Activated CD8-positive, alpha-beta T cell treated with anti-CD3 and anti-CD28 coated beads, Interleukin-2, amount 10 ng/mL, durations not matched to agents 7 days and 5 days (primary cell): ENCODE results near the gene LIMA1. TPM values are rescaled to one million over a fixed set of nuclear protein-coding genes. Genes with fewer than 3 reads are reported as not detected.

ENCODE experiments used
- ATAC-seq: fragments of 150-1000 bp; cut with Tn5 transposase; one replicate; pipeline ENCODE4 v1.10.0; 2021; ENCODE audit warnings: moderate library complexity
- CTCF ChIA-PET: fragments of 350-600 bp; sonication (Branson Sonifier 250); formaldehyde crosslinking; loops from one replicate; lab custom pipeline; 2021; ENCODE audit warnings: antibody characterized with exemption; lab: Charles Lee
- POLR2A ChIA-PET: fragments of 350-600 bp; sonication (Branson Sonifier 250); formaldehyde crosslinking; loops from one replicate; lab custom pipeline; 2021; ENCODE audit warnings: antibody characterized with exemption; lab: Charles Lee
- DNase-seq: peaks from one replicate; pipeline ENCODE4 v3.0.0-alpha.2; 2020
- H3K27ac Mint-ChIP-seq: one replicate; pipeline ENCODE4 v1.8.0; 2021; ENCODE audit warnings: mild to moderate bottlenecking, mixed read lengths
- H3K27me3 Mint-ChIP-seq: one replicate; pipeline ENCODE4 v1.8.0; 2021; ENCODE audit warnings: low read depth, mixed read lengths
- H3K36me3 Mint-ChIP-seq: one replicate; pipeline ENCODE4 v1.8.0; 2021; ENCODE audit warnings: low read depth, mixed read lengths
- H3K4me1 Mint-ChIP-seq: one replicate; pipeline ENCODE4 v1.8.0; 2021; ENCODE audit warnings: low read depth, mixed read lengths
- H3K4me3 Mint-ChIP-seq: one replicate; pipeline ENCODE4 v1.8.0; 2021; ENCODE audit warnings: mild to moderate bottlenecking, mixed read lengths
- H3K9me3 Mint-ChIP-seq: one replicate; pipeline ENCODE4 v1.8.0; 2022; ENCODE audit warnings: mixed read lengths; ENCODE audit not compliant: insufficient read depth
- total RNA-seq, 2 experiments: library from RNA; stranded (reverse); gene quantifications; one replicate each; pipeline ENCODE4 v1.2.3, GENCODE V29; 2021

Gene LIMA1
- total RNA-seq, 2 experiments from 2014 or later, result 19.4 to 19.9 TPM

GRCh38 chr12:50246197-50246865 lies 37.0 kb downstream of the LIMA1 start:
- peaks cover 2% of the 10 kb centered on the region for H3K36me3 Mint-ChIP-seq
- no peak for ATAC-seq
- H3K4me3 Mint-ChIP-seq, result no peak overlapping the region
- CTCF ChIA-PET, result interaction anchor here (1.1 to 1.3 kb wide), 3 partner anchors 58 to 136 kb away, joined by 3 to 5 read pairs (median 3); partner anchors contain the start of gene COX14
- peaks cover 13% of the 10 kb centered on the region for H3K4me1 Mint-ChIP-seq
- no peaks in the 10 kb centered on the region for H3K27me3 Mint-ChIP-seq
- no peak overlapping the region for H3K27ac Mint-ChIP-seq
- no peak for DNase-seq
- POLR2A ChIA-PET, result interaction anchor here (1.4 kb wide), 1 partner anchor 37 kb away, joined by 4 read pairs; the partner anchor contains the start of gene LIMA1
- H3K9me3 Mint-ChIP-seq, result no peaks in the 10 kb centered on the region

- Mint-ChIP-seq H3K9me3 (no peaks in the 10 kb centered on the region), H3K4me1 (peaks cover 10% of the 10 kb centered on the region), H3K27me3 (no peaks in the 10 kb centered on the region), H3K4me3 (no peak overlapping the region), H3K27ac (no peak overlapping the region), H3K36me3 (peaks cover 2% of the 10 kb centered on the region)
- DNase-seq (no peak), ATAC-seq (no peak)
- ChIA-PET CTCF (interaction anchor here (0.6 to 1.5 kb wide), 3 partner anchors 10 to 1572 kb away, joined by 3 read pairs; no protein-coding TSS in a partner anchor), POLR2A (no interaction called here)
Measured at GRCh38 chr12:50243507-50243906, 39.8 kb downstream of the LIMA1 start.

DNA sequence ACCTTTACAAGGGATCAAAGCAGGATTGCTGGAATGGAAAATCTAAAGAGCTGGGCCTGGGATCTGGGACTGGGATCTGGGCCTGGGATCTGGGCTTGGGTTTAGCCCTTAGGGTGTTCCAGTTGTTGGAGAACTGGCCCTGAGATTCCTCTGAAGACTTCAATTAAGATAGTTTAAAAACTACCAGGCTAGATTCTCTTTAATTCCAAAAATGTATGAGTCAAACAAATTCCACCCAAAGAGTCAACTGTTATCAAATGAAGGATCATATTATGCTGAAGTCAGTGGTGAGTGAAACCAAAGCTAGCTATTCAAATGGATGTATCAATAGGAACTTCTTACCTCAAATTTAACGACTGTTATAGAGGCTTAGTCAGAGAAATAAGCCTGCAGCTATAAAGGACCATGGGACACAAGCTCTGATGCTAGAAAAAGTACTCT lies 40.5 kb downstream of the LIMA1 start:
- ChIA-PET CTCF (interaction anchor here (0.6 to 1.5 kb wide), 4 partner anchors 10 to 1571 kb away, joined by 3 to 4 read pairs (median 3); no protein-coding TSS in a partner anchor), POLR2A (no interaction called here)
- Mint-ChIP-seq H3K27me3 (no peaks in the 10 kb centered on the region), H3K27ac (no peak overlapping the region), H3K4me3 (no peak overlapping the region), H3K36me3 (peaks cover 2% of the 10 kb centered on the region), H3K9me3 (no peaks in the 10 kb centered on the region), H3K4me1 (peaks cover 10% of the 10 kb centered on the region)
- DNase-seq (no peak), ATAC-seq (no peak)

DNA sequence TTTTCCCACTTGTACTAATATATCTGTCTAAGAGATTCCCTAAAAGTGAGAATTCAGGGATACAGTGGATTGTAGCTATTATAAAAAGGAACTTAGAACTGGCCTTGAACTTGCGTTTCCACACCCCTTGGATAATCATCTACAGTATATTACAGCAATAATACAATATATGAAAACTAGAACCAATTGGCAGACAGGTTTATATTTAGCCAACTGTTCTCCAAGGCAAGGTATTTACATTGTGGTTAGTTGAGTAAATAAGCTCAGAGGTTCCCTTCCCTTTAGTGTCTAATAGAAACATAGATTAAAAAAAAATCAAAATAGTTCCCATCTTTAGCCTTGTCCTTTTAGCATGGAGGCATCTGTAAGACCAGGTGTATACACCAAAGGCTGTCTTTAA lies 42.1 kb downstream of the LIMA1 start:
- ChIA-PET POLR2A (no interaction called here), CTCF (no interaction called here)
- ATAC-seq (no peak), DNase-seq (no peak)
- Mint-ChIP-seq H3K4me3 (no peak overlapping the region), H3K27ac (no peak overlapping the region), H3K27me3 (no peaks in the 10 kb centered on the region), H3K36me3 (no peaks in the 10 kb centered on the region), H3K4me1 (no peaks in the 10 kb centered on the region), H3K9me3 (no peaks in the 10 kb centered on the region)

- H3K27ac Mint-ChIP-seq, result no peak overlapping the region
- ChIA-PET POLR2A (no interaction called here), CTCF (no interaction called here)
- H3K36me3 Mint-ChIP-seq, result no peaks in the 10 kb centered on the region
- ATAC-seq, result no peak
- no peak overlapping the region for H3K4me3 Mint-ChIP-seq
- DNase-seq, result no peak
- H3K27me3 Mint-ChIP-seq, result no peaks in the 10 kb centered on the region
- H3K9me3 Mint-ChIP-seq, result no peaks in the 10 kb centered on the region
- H3K4me1 Mint-ChIP-seq, result no peaks in the 10 kb centered on the region
Measured at GRCh38 chr12:50240792-50241114, 42.6 kb downstream of the LIMA1 start.

DNA sequence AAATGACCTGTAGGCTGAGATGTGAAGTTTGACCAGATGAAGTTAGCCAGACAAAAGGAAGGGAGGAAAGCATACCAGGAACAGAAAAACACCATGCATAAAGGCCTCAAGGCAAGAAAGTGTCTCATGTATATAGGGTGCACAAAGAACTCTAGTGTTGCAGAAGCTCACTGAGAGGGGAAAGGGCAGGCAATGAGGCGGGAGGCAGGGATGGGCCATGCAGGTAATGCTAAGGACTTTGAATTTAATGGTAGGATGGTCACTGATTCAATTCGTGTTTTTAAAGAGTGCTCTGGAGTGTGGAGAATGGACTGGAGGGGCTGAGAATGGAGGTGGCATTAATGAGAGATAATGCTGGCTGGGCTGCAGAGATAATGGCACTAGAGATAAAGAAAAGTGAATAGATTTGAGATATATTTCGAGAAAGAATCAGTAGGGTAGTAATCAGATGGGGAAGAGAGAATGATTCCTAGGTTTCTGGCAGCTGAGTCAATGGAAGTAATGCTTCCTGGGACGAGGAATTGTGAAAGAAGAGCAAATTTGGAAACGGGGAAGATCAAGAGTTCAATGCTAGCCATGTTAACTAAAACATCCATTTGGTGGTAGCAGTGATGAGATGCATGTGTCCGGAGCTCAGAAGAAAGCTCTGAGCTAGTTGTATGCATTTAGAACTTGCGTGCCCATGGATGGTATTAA lies 43.1 kb downstream of the LIMA1 start:
- POLR2A ChIA-PET, result interaction anchor here (0.6 kb wide), 1 partner anchor 17 kb away, joined by 3 read pairs; no protein-coding TSS in a partner anchor
- ATAC-seq (no peak), DNase-seq (no peak)
- Mint-ChIP-seq H3K4me1 (no peaks in the 10 kb centered on the region), H3K27me3 (no peaks in the 10 kb centered on the region), H3K27ac (no peak overlapping the region), H3K36me3 (no peaks in the 10 kb centered on the region), H3K4me3 (no peak overlapping the region), H3K9me3 (no peaks in the 10 kb centered on the region)
- CTCF ChIA-PET, result no interaction called here

DNA sequence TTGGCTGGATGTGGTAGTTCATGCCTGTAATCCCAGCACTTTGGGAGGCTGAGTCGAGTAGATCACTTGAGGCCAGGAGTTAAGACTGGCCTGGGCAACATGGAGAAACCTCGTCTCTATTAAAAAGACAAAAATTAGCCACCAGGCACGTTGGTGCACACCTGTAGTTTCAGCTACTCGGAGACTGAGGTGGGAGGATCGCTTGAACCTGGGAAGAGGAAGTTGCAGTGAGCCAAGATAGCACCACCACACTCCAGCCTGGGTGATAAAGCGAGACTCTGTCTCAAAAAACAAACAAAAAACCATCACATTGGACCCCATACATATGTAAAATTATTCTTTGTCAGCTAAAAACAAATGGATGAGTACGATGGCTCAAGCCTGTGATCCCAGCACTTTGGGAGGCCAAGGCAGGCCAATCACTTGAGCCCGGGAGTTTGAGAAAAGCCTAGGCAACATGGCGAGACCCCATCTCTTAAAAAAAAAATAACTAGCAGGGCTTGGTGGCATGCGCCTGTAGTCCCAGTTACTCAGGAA lies 43.9 kb downstream of the LIMA1 start:
- no peak for ATAC-seq
- ChIA-PET CTCF (no interaction called here), POLR2A (interaction anchor here (0.6 to 0.7 kb wide), 2 partner anchors 16 to 1000 kb away, joined by 3 read pairs; no protein-coding TSS in a partner anchor)
- Mint-ChIP-seq H3K9me3 (no peaks in the 10 kb centered on the region), H3K27me3 (no peaks in the 10 kb centered on the region), H3K4me3 (no peak overlapping the region), H3K4me1 (no peaks in the 10 kb centered on the region), H3K27ac (no peak overlapping the region), H3K36me3 (no peaks in the 10 kb centered on the region)
- no peak for DNase-seq

DNA sequence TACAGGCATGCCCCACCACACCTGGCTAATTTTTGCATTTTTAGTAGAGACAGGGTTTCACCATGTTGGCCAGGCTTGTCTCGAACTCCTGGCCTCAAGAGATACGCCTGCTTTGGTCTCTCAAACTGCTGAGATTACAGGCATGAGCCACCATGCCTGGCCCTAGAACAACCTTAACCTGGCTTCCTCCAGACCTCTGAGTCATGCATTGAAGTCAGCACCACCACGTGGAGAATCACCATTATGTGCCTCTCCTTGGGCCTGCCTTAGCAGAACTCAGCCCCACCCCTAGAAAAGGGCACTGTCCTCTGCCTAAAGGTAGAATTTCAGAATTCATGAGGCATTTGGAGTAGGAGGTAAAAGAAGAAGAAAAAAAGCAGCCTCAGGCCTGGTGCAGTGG lies 49.0 kb downstream of the LIMA1 start:
- peak; percentile 49 for ATAC-seq

DNA sequence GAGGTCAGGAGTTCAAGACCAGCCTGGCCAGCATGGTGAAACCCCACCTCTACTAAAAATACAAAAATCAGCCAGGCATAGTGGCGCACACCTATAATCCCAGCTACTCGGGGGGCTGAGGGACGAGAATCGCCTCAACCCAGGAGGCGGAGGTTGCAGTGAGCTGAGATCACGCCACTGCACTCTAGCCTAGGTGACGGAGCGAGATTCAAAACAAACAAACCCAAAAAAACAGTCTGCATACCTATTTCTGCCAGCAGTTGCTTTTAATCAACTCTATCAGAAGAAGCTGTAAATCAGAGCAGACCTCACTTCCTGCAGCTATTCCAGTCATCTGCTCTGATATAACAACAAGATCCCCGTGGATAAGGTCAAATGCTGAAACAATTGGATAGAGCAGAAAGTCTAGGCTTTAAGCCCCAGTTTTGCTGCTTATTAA lies 50.5 kb downstream of the LIMA1 start:
- Mint-ChIP-seq H3K4me3 (no peak overlapping the region), H3K36me3 (no peaks in the 10 kb centered on the region), H3K27me3 (no peaks in the 10 kb centered on the region), H3K27ac (no peak overlapping the region), H3K4me1 (no peaks in the 10 kb centered on the region), H3K9me3 (no peaks in the 10 kb centered on the region)
- CTCF ChIA-PET, result interaction anchor here (1.4 kb wide), 1 partner anchor 51 kb away, joined by 3 read pairs; the partner anchor contains the start of gene LIMA1
- POLR2A ChIA-PET, result interaction anchor here (0.7 kb wide), 1 partner anchor 136 kb away, joined by 3 read pairs; no protein-coding TSS in a partner anchor
- no peak for ATAC-seq
- DNase-seq, result no peak

More for the DNA sequence above, 49.0 kb downstream of the LIMA1 start:
- no peak for DNase-seq
- POLR2A ChIA-PET, result no interaction called here
- Mint-ChIP-seq H3K4me1 (no peaks in the 10 kb centered on the region), H3K27me3 (no peaks in the 10 kb centered on the region), H3K27ac (no peak overlapping the region), H3K36me3 (no peaks in the 10 kb centered on the region), H3K4me3 (no peak overlapping the region), H3K9me3 (no peaks in the 10 kb centered on the region)
- CTCF ChIA-PET, result interaction anchor here (0.8 to 1.6 kb wide), 3 partner anchors 10 to 80 kb away, joined by 3 to 5 read pairs (median 3); no protein-coding TSS in a partner anchor

- Mint-ChIP-seq H3K36me3 (no peaks in the 10 kb centered on the region), H3K4me1 (no peaks in the 10 kb centered on the region), H3K4me3 (no peak overlapping the region), H3K27ac (no peak overlapping the region), H3K9me3 (no peaks in the 10 kb centered on the region), H3K27me3 (no peaks in the 10 kb centered on the region)
- ATAC-seq (no peak), DNase-seq (no peak)
- POLR2A ChIA-PET, result interaction anchor here (0.7 kb wide), 1 partner anchor 135 kb away, joined by 3 read pairs; no protein-coding TSS in a partner anchor
- CTCF ChIA-PET, result interaction anchor here (1.4 kb wide), 1 partner anchor 51 kb away, joined by 3 read pairs; the partner anchor contains the start of gene LIMA1
Measured at GRCh38 chr12:50232206-50232605, 51.1 kb downstream of the LIMA1 start.

- H3K27ac Mint-ChIP-seq, result no peak overlapping the region
- POLR2A ChIA-PET, result interaction anchor here (1.5 kb wide), 1 partner anchor 10 kb away, joined by 4 read pairs; no protein-coding TSS in a partner anchor
- ATAC-seq (no peak), DNase-seq (no peak)
- no peaks in the 10 kb centered on the region for H3K36me3 Mint-ChIP-seq
- no peak overlapping the region for H3K4me3 Mint-ChIP-seq
- no peaks in the 10 kb centered on the region for H3K27me3 Mint-ChIP-seq
- H3K9me3 Mint-ChIP-seq, result no peaks in the 10 kb centered on the region
- CTCF ChIA-PET, result interaction anchor here (0.7 to 1.2 kb wide), 2 partner anchors 10 to 830 kb away, joined by 3 read pairs; no protein-coding TSS in a partner anchor
- no peaks in the 10 kb centered on the region for H3K4me1 Mint-ChIP-seq
Measured at GRCh38 chr12:50231346-50231745, 52.0 kb downstream of the LIMA1 start.
